GM20431 (cell line): ENCODE measurements around the gene PTPRB.
"Not testable (repeated sequence)": the region's sequence is repeated elsewhere in the genome, so short reads cannot be mapped to it uniquely, and the experiment has no call there.

Source experiments
- in situ Hi-C: fragments of 300-500 bp; cut with MseI, MboI; formaldehyde crosslinking; loops from one replicate; pipeline ENCODE4 v1.15.0; 2020; ENCODE audit warnings: low sequenced_read_pairs; ENCODE audit not compliant: unreplicated experiment

The PTPRB gene

DNA sequence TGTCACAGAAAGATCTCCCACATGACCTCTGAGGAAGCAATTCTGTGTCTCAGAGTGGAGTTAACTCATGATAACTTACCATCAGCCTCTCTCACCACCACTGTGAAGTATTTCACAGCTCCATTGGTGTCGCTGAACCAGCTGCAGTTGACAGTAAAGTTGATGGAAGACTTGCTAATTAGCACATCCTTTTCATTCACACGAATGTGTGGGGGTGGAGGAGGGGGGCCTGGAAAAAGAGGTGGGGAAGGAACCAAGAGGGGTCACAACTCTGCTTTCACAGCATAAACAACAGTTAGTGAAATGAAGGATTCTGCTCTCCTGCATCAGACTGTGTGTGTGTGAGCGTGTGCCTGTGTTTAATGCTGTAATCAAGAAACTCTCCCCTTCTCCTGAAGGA lies 82.1 kb downstream of the PTPRB start:
- in situ Hi-C loops, result loop anchor here (25.0 kb wide), 1 partner anchor 668 kb away; no protein-coding TSS in a partner anchor

DNA sequence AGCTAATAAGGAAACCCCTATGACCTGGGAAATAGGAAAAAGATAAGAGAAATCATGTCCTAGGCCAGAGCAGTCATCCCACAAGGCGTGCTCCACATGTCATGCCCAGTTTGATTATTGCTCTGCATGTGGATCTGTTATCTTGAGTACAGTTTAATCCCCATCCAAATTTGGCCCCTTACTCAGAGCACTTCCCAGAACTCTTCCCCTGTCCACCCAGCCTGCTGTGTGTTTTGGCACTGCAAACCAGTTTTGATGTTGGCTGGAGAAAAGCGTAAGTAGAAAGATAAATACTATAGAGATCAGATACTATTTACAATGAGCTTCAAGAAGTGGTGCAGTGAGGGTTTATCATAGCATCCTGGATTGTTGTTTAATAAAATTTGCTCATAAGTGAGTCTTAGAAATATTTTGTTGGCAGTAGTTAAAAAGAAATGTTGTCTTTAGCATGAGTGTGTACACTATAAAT lies 83.8 kb downstream of the PTPRB start:
- in situ Hi-C loops, result loop anchor here (25.0 kb wide), 1 partner anchor 666 kb away; no protein-coding TSS in a partner anchor

DNA sequence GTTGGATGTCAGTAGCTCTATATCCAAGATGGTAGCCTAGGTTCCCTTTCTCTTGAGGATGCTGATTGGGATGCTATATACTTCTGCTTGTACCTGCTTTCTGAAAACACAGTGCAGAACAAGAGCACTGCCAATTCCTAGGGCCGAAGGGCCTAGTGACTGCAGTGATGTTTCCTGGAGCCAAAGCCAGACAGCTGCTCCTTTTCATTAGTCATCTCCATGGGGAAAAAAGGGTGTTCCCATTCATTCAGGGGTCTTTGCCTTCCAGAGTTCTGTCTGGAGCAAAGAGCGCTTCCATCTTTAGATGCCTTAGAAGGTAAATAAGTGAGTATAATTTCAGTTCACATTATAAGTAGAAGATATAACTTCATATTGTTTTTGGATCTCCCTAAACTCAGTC lies 85.5 kb downstream of the PTPRB start:
- in situ Hi-C loops, result loop anchor here (25.0 kb wide), 1 partner anchor 664 kb away; no protein-coding TSS in a partner anchor

DNA sequence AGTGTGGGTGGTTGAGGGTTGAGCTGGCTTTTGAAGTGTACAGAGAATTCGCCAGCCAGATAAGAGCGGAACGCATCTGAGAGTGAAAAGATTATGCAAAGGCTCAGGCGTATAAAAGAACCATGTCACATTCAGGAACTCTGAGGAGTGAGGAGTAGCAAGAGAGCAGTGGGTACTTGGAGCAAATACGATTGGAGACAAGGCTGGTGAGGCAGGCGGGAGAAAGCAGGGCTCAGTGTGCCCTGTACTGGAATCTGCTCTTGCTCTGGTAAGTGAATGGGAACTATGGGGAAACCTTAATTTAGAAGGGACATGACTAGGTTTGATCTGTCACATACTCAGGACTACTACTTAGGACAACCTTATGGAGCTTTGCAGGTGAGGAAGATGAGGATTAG lies 87.0 kb downstream of the PTPRB start:
- in situ Hi-C loops, result loop anchor here (25.0 kb wide), 1 partner anchor 663 kb away; no protein-coding TSS in a partner anchor

DNA sequence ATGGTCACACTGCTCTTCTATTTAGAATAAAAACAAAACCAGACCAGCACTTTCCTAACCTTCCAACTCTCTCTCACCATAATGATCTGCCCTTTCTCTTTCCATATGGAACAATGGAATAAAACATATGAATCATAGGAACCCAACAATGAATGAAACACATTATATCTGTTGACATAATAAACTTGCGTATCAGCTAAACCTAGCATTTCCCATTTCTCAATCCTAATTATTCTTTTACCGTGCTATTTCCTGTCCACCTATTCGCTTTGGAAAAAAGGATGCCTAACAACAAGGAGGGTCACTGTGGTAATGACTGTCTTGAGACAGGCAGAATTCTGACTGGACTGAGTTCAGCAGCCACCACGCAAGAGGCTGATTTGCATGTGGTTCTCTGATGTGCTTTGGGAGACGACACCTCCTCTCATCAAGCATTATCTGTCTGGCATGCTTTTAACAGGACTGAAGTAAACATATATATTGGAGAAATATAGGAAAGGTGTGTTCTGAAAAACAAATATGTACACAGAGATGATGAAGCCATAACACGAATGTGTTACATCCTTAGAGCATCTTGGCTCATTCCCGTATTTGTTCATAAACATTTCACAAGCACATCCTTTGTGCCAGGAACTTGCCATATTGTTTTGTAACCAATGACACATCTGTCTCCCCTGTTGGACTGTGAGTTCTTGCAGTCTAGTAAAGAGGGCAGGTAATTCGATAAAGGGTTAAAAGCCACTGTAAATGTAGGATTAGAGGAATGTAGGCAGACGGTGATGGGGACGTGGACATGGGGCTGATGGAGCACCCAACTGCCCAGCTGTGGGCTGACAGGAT lies 87.7 kb downstream of the PTPRB start:
- in situ Hi-C loops, result loop anchor here (25.0 kb wide), 1 partner anchor 662 kb away; no protein-coding TSS in a partner anchor

DNA sequence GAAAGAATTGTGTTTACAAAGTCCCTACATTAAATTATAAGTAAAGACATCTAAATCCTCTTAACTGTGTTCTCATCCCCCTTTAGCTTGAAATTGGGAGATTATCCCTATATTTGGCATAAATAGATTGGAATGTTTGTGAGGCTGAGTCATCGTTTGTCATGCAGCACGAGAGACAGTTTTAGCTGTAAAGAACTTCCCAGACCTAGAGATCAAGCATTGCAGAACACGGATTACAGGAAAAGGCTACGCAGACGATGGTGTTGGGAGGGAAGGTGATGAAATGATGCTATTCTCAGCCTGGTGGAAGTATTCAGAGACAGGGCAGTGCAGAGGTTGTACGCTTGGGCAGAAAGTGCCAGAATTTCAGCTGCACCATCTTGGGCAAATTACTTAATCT lies 93.8 kb downstream of the PTPRB start:
- in situ Hi-C loops, result no loop called here

DNA sequence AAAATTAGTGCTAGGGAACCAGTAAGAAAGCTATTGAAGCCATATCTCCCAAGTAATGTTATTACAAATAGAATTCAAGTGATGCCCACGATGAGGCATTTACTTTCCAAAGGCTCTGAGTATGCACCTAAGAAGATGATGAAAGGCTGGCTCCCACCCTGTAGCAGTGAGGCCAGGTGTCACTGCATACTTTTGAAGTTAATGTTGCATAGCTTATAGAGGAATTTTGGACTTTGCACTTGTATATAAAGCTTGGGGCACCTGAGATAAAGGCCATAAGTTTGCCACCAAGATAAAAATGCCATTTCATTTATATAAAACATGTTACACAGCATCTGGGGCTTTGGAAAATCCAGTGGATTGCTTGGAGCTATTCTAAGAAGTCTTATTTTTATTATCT lies 96.2 kb downstream of the PTPRB start:
- in situ Hi-C loops, result no loop called here

DNA sequence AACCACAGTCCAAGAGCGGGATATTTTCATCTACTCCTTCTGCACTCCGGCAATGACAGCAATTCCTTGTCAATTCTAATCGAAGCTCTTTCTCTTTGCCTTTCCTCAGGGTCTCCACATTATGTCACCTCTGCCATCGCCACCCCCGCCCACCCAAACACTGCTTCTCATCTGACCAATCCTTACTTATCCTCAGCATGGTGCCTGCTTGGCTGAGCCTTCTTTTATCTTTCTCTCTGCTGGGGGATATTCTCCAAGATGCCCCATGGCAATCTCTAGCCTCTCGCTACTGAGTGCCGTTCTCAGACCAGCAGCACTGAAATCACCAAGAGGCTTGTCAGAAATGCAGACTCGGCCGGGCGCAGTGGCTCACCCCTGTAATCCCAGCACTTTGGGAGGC lies 100.6 kb downstream of the PTPRB start:
- in situ Hi-C loops, result no loop called here

DNA sequence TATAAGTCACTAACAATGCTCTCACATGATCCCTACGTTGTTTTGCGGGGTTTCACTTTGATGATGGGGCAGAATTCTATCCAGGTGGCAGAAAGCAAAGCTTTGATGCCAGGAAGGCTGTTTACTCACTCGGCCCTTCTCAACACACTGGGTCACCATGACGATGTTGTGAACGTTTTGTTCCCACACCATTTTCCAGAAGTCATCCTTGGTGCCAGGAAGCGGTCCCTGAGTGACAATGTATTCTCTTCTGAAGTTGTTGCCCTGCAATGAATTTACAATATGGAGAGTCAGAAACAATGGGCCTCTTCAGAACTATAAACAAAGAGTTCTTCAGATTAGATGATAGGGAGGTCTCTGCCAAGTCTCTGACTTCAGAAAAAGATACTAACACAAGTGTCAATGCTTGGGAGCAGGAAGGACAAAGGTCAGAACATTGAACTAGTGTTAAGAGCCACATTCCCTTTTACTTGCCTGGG lies 101.3 kb downstream of the PTPRB start:
- in situ Hi-C loops, result no loop called here

DNA sequence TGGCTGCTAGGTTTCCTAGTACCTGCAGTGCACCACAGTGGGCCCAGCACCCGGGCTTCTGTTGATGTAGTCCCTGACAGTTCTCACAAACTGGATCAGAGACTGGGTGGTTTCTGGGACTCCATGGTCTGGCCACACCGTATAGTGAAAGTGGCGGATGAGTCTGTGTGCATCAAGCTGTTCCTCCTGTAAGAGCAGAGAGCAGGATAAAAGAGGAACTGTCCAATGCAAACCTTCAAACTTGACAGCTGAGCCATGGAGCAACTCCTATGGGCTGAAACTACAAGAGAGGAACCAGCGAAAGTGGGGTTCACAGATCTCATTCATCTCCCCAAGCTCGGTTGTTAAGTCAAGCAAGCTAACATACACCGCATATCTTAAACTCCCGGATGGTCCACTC lies 102.8 kb downstream of the PTPRB start:
- in situ Hi-C loops, result no loop called here

DNA sequence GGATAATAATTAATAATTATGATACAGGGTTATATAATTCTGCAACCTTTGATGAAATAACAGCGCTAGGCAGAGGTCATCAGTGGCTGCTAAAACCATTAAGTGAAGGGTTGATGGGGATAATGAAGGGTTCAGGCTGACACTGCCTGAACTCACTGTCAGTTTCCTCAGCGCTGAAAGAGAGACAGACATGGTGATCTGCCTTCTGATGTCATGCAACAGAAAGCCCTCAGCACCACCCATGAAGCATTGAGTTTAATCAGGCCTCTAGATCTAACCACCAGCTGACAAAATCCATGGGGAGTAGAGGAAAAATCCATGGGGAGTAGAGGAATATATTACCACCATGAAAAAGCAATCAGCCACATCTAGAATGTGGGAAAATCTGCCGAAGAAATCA lies 107.6 kb downstream of the PTPRB start:
- in situ Hi-C loops, result no loop called here

DNA sequence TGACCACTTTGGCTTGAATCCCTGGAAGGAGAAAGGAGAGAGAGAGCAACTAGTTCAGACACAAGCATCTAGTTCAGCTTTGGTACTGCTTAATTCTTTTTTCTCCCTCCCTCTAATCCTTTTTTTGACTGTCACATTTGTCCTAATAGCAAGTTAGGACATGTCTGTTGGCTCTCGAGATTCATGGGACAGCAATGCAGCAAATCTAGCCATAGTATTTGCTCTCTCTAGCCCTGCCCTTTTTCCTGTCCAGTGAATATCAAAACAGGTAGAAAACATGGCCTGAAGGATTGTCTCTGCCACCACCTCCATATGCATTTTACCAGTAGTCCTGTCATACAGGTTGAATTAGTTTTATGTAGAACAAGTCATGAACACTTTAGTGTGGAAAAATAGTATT lies 116.4 kb downstream of the PTPRB start:
- in situ Hi-C loops, result no loop called here

DNA sequence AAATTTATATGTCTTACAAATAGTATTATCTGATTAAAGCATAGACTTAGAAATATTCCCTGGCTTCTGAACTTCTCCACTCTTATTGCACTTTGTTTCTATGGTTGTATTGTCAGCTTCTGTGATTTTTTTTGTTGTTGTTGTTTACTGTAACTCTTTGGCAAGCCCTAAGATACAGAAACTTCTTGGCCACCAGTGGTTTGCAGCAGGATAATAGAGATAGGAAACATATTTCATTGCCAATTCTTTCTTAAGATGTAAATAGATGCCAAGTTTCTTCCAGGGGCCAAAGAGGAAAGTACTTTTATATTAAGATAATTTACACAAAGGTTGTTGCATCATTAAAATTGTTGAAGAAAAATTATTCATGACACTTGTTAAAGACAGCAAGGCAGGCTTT lies 123.8 kb downstream of the PTPRB start:
- in situ Hi-C loops, result no loop called here

DNA sequence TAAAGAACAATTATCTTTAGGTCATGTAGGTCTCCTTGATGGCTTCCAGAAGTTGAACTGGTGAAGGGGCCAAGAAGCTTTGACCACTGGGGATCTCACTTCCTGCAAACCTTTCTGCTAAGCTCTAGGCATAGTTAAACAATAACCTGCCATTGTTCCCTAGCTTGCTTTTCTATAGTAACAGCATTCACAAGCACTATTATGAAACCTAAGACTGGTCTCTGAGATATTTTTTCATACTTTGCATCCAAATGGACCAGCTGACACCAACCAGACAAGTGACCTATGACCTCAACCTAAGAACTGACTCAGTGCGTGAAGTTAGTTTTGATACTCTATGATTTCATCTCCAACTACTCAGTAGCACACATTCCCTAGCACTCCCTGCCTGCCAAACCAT lies 129.1 kb downstream of the PTPRB start:
- in situ Hi-C loops, result no loop called here

DNA sequence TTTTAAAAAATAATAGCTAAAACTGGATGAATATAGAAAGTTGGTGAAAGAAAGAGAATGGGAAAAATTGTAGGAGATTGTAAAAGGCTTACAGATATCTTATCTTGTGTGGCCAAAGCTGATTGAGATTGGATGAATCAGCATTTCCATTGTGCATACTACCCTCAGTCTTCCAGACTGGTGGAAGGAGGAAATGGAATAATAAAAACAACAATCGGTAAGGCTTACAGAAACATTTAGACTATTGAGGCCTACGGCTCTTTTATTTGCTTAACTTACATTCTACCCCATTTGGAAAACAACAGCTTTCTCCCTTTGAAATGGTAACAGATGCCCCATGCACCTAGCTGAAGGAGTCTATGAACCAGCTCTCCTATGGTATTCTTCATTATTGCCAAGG lies 129.8 kb downstream of the PTPRB start:
- in situ Hi-C loops, result no loop called here

DNA sequence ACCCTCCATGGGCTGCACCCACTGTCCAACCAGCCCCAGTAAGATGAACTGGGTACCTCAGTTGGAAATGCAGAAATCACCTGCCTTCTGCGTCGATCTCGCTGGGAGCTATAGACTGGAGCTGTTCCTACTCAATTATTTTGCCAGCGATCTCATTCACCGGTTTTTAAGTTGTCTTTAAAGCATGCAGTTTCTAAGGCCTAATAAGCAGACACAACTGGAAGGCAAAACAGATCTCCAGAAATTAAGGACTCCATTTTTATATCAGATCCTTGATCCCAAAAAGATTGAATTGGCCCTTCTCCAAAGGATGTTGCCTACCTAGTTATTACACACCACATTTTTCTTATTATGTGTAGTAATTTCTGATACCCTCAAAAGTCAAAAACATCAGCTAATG lies 139.7 kb downstream of the PTPRB start:
- in situ Hi-C loops, result no loop called here

DNA sequence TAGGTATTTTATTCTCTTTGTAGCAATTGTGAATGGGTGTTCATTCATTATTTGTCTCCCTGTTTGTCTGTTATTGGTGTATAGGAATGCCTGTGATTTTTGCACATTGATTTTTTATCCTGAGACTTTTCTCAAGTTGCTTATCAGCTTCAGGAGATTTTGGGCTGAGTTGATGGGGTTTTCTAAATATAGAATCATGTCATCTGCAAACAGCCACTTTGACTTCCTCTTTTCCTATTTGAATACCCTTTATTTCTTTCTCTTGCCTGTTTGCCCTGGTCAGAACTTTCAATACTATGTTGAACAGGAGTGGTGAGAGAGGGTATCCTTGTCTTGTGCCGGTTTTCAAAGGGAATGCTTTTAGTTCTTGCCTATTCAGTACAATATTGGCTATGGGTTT lies 144.3 kb downstream of the PTPRB start:
- in situ Hi-C loops, result not testable (repeated sequence)

DNA sequence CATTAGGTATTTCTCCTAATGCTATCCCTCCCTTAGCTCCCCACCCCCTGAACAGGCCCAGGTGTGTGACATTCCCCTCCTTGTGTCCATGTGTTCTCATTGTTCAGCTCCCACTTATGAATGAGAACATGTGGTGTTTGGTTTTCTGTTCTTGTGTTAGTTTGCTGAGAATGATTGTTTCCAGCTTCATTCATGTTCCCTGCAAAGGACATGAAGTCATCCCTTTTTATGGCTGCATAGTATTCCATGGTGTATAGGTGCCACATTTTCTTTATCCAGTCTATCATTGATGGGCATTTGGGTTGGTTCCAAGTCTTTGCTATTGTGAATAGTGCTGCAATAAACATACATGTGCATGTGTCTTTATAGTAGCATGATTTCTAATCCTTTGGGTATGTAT lies 146.3 kb downstream of the PTPRB start:
- in situ Hi-C loops, result not testable (repeated sequence)

DNA sequence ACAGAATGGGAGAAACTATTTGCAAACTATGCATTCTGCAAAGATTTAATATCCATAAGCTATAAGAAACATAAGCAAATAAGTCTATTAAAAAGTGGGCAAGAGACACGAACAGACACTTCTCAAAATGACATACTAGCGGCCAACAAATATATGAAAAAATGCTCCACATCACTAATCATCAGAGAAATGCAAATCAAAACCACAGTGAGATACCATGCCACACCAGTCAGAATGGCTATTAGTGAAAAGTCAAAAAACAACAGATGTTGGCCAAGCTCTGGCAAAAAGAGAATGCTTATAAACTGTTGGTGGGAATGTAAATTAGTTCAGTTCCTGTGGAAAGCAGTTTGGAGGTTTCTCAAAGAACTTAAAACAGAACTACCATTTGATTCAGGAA lies 149.8 kb downstream of the PTPRB start:
- in situ Hi-C loops, result no loop called here

DNA sequence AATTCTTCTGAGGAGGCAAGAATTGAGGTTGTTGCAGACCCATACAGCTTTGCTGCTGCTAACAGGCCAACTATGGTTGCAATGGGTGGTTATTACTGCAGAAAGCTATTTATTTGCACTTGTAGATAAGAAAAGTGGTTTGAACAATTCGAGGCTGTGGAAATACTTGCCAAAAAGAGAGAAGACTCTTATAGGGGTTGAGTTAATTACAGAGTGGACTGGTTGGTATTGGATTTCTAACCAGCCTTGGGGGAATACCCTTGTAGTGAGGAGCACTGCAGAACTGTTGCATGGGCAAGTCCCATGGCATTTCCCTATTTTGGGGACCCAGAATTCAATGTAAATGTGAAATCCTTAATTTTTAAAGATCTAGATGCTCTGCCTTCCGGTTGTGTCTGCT lies 150.6 kb downstream of the PTPRB start:
- in situ Hi-C loops, result no loop called here

DNA sequence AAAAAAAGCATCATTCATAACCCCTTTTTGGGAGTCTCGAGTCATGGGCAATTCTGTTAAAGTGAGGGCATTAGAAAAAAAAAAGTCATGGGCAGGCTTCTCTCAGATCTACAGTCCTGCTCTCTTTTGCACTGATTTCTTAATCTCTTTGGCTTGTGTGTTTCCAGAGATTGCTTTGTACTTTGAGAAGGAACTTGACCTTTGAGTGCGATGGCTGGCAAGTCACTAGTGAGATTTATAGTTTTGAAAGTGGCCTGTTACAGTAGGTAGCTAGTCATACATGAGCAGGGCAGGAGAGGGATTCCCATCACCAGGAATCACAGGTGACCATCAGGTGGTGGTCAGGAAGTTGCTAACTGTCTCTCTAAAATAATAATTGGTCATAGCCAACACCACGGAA lies 151.5 kb downstream of the PTPRB start:
- in situ Hi-C loops, result no loop called here

DNA sequence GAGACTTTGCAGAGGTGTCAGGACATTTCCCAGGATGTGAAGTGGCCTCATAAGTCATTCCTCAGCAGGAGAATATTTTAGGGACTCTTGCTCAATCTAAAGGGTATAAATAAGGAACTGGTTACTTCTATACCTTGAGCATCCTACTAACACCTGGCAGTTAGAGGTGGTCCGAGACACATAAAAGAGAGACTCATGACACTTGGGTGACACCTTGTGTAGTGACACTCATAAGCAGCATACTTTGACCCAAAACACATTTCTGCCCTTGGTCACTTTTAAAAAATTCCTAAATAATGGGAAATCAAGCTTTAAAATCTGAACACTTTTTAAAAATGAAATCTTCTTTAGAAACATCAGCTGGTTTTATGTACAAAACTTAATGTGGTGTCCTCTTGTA lies 152.8 kb downstream of the PTPRB start:
- in situ Hi-C loops, result no loop called here
